ENCODE results near the gene RTKN2.

GRCh38 chr10:62185919-62186692, 82.5 kb downstream of the RTKN2 start:
- TF ChIP-seq GATA3 (IDR thresholded peaks at IDR 0.05; ENCODE audit: low read depth, low read length) (no peak), GATA2 (IDR thresholded peaks at IDR 0.05; ENCODE audit: low read depth, low read length) (no peak)
